ENCODE results near the gene SHLD3. TPM values are rescaled to one million over a fixed set of nuclear protein-coding genes. Genes with fewer than 3 reads are reported as not detected.
A peak's percentile ranks its signal among the peaks of the same experiment; 100 is the strongest.

SHLD3 gene
- total RNA-seq, 2 experiments from 2014 or later, result 4.3 to 5.2 TPM

DNA sequence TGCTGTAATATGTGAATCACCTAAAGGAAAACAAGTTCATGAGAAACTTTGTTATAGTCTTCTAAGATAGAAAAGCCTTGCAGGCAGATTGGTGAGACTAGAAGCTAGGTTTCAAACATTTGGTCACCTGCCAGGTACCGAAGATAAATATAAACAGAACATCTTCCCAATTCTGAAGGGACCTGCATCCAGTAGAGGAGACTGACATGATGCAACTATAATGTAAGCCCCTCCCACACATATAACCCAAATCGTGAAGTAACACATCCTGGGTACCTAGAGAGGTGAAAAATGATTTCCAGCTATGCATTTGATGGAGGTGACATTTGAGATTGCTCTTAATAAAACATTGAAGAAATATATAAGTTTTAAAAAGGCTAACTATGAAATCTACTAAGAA lies 29.9 kb downstream of the SHLD3 start:
- Histone ChIP-seq H2AFZ (ENCODE audit: low read length) (no peak overlapping the region), H3K9me2 (ENCODE audit: insufficient read depth, low read length) (no peaks in the 10 kb centered on the region), H3K36me3 (ENCODE audit: insufficient read depth, low read length) (0 out of 2 replicates have a peak, but pooled peaks cover 3% of the 10 kb centered on the region), H3K4me2 (ENCODE audit: low read length) (no peak overlapping the region), H4K20me1 (ENCODE audit: insufficient read depth, low read length) (no peaks in the 10 kb centered on the region), H3K4me1 (ENCODE audit: insufficient read depth, low read length, poor library complexity, severe bottlenecking) (no peaks in the 10 kb centered on the region), H3K27ac (ENCODE audit: low read depth, low read length, poor library complexity, severe bottlenecking) (no peak overlapping the region), H3K4me3 (ENCODE audit: low read depth, low read length, poor library complexity, severe bottlenecking) (no peak overlapping the region), H3K9me3 (ENCODE audit: low read length) (no peaks in the 10 kb centered on the region), H3K79me2 (ENCODE audit: insufficient read depth, low read depth, low read length) (no peaks in the 10 kb centered on the region)
- intact Hi-C loops (cut with micrococcal nuclease; ENCODE audit: unreplicated experiment), result no loop called here
- ChIA-PET CTCF (ENCODE audit: unreplicated experiment) (no interaction called here), POLR2A (no interaction called here)
- no TSS peak for BruUV-seq (replicated peaks)
- TF ChIP-seq EZH2phosphoT487 (IDR thresholded peaks at IDR 0.05; ENCODE audit: borderline replicate concordance, low read depth, low read length) (no peak), CTCF (conservative IDR thresholded peaks at IDR 0.05; ENCODE audit: low read length) (no peak)
- no peak for DNase-seq (ENCODE audit: low spot score)

DNA sequence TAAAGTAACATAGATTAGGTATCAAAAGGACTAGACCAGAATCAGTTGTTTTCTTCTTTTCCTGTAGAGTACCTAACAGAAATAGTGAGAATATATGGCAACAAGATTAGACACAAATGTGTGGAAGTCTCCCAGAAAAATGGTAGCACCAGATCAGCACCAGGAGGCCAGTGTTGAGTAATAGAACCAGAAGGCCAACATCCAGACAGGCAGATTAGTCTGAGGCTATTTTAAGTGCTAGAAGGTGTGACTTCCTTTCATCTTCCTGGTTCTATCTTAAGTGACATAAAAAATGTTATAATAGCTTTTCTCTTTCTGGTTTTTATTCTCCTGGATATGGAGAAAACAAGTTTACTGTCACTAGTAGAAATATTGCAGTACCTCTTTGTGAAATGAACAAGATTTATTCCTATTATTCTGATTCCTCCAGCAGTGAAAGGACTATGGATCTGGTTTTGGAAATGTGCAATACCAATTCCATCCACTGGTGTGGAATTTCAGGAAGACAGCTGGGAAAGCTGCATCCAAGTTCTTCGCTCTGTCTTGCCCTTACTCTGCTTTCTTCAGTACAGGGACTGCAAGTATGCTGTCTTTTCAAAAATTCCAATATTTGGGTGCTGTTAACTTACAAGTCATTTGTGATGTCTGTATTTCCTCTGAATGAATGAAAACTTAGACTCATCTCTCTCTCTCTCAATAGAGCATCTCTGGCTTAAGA lies 39.1 kb downstream of the SHLD3 start:
- no peaks in the 10 kb centered on the region for H3K4me1 ChIP-seq (ENCODE audit: insufficient read depth, low read length, poor library complexity, severe bottlenecking)
- no peaks in the 10 kb centered on the region for H3K79me2 ChIP-seq (ENCODE audit: insufficient read depth, low read depth, low read length)
- no peak for DNase-seq (ENCODE audit: low spot score)
- no peaks in the 10 kb centered on the region for H3K9me2 ChIP-seq (ENCODE audit: insufficient read depth, low read length)
- no peak overlapping the region for H3K27ac ChIP-seq (ENCODE audit: low read depth, low read length, poor library complexity, severe bottlenecking)
- no peaks in the 10 kb centered on the region for H4K20me1 ChIP-seq (ENCODE audit: insufficient read depth, low read length)
- intact Hi-C loops (cut with micrococcal nuclease; ENCODE audit: unreplicated experiment), result no loop called here
- peaks cover 22% of the 10 kb centered on the region for H3K36me3 ChIP-seq (ENCODE audit: insufficient read depth, low read length)
- CTCF ChIA-PET (ENCODE audit: unreplicated experiment), result no interaction called here
- H3K4me2 ChIP-seq (ENCODE audit: low read length), result no peak overlapping the region
- TF ChIP-seq EZH2phosphoT487 (IDR thresholded peaks at IDR 0.05; ENCODE audit: borderline replicate concordance, low read depth, low read length) (no peak), CTCF (conservative IDR thresholded peaks at IDR 0.05; ENCODE audit: low read length) (0 out of 2 replicates have a peak, but pooled peaks have one; percentile 21)
- H3K4me3 ChIP-seq (ENCODE audit: low read depth, low read length, poor library complexity, severe bottlenecking), result no peak overlapping the region
- H2AFZ ChIP-seq (ENCODE audit: low read length), result no peak overlapping the region
- no peaks in the 10 kb centered on the region for H3K9me3 ChIP-seq (ENCODE audit: low read length)
- no TSS peak for BruUV-seq (replicated peaks)
- POLR2A ChIA-PET, result interaction anchor here (0.6 kb wide), 2 partner anchors 38 to 280 kb away, joined by 3 read pairs; no protein-coding TSS in a partner anchor

DNA sequence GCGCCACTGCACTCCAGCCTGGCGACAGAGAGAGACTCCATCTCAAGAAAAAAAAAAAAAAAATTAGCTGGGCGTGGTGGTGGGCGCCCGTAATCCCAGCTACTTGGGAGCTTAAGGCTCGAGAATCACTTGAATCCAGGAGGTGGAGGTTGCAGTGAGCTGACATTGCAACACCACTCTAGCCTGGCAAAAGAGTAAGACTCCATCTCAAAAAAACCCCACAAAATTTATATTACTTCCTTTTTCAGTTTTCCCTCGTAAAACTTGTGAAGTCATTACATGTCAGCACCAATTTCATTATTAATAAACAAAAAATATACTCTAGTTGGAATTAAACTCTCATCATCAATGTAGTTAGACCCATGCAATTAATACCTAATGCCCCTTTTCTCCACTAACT lies 43.9 kb downstream of the SHLD3 start:
- Histone ChIP-seq H3K9me3 (ENCODE audit: low read length) (no peaks in the 10 kb centered on the region), H3K27ac (ENCODE audit: low read depth, low read length, poor library complexity, severe bottlenecking) (no peak overlapping the region), H3K4me2 (ENCODE audit: low read length) (no peak overlapping the region), H2AFZ (ENCODE audit: low read length) (no peak overlapping the region), H4K20me1 (ENCODE audit: insufficient read depth, low read length) (no peaks in the 10 kb centered on the region), H3K4me3 (ENCODE audit: low read depth, low read length, poor library complexity, severe bottlenecking) (no peak overlapping the region), H3K79me2 (ENCODE audit: insufficient read depth, low read depth, low read length) (no peaks in the 10 kb centered on the region), H3K9me2 (ENCODE audit: insufficient read depth, low read length) (no peaks in the 10 kb centered on the region), H3K36me3 (ENCODE audit: insufficient read depth, low read length) (peaks cover 34% of the 10 kb centered on the region), H3K4me1 (ENCODE audit: insufficient read depth, low read length, poor library complexity, severe bottlenecking) (no peaks in the 10 kb centered on the region)
- intact Hi-C loops (cut with micrococcal nuclease; ENCODE audit: unreplicated experiment), result no loop called here
- no peak for DNase-seq (ENCODE audit: low spot score)
- BruUV-seq (replicated peaks), result no TSS peak
- CTCF ChIA-PET (ENCODE audit: unreplicated experiment), result no interaction called here
- no peak for TF ChIP-seq CTCF (conservative IDR thresholded peaks at IDR 0.05; ENCODE audit: low read length)
- no peak for TF ChIP-seq EZH2phosphoT487 (IDR thresholded peaks at IDR 0.05; ENCODE audit: borderline replicate concordance, low read depth, low read length)
- POLR2A ChIA-PET, result no interaction called here

All from OCI-LY7 (cell line).